TTC549 (cell line): ENCODE measurements around the gene SORCS1.

Experiments used
- FAIRE-seq: peaks from 2 replicates; lab custom pipeline; 2012; peaks lifted over from hg19 to GRCh38; lab: Jason Lieb, UNC

SORCS1 gene

DNA sequence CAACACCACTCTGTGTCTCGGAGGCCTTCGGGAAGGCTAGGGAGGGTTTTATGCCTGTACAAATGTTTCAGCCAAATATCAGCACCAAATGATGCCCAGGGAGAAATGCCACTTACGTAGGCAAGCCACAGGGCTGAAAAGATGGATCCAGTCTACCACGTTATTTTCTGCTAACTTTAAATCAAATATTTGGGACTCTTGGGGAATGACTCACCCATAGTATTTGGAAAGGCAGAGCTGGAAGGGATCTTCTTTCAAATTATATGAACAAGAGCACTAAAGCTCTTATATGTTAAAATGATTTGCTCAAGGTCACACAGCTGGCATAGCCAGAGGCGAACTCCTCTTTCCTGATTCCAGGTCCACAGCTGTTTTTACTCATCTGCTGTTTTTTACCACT, 591.4 kb downstream of the SORCS1 start:
- FAIRE-seq = no peak

DNA sequence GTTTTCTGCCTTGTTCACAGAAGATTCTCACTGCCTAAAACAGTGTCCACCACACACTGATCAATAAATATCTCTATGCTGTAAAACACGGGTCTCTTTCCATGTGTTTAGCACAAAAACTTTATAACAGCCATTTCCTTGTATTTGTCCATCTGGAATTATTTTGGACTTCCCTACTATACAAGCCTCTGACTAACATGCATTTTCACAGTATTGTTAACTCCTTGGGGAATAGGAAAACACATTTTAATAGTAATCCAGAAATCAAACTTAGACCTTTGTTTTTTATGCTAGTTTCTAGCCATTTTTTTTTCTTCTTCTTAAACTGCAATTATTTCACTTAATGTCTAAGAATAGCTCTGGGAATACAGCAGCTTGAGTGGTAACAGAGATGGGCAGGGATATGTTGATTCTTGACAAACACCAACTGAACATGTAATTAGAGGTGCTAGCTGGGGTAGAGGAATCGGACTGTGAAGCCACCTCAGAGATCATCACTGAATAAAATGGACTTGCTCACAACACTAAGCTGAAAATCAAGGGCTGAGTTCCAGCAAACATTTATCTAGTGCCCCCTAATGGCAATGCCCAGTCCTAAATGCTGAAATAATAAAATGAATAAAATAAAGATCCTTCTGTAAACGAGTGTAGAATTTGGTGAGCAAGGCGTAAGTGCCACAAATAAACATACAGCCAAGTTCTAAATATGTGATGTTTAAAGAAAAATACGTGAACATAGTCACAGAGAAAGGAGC, 593.1 kb downstream of the SORCS1 start:
- no peak for FAIRE-seq

DNA sequence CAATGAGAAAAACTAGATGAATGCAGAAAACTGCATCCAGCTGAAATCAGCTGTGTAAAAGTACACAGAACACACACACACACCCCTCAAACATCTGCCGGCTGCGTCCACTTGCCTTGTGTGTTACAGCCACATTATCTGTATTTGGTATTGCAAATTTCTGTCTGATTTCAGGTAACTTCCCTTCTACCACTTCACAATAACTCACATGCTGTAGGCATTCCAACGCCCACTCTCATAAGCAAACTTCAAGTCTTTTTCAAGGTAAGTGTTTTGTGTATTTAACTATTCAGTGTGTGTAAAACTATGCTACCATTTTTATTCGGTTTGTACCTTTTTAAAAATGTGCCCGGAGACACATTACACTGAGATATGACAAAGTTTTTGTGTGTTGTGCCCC, 594.2 kb downstream of the SORCS1 start:
- no peak for FAIRE-seq

DNA sequence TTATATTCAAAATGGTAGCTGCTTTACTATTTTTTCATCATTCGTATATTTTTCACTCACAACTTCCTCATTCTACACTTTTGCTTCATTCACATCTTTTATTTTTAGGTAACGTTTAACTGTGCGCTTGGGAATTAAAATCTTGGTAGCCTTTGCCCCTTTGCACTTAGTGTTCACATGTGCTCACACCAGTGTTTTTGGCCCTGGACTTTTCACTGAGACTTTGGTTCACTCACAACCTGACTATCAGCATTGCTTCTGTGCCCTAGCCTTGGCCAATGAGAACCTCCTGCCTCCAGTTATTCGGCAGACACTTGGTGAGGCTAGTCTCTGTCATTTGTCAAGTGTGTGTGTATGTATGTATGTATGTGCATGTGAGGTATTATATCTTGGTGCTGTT, 596.9 kb downstream of the SORCS1 start:
- FAIRE-seq = no peak

GRCh38 chr10:106566873-106567272, 597.6 kb downstream of the SORCS1 start:
- FAIRE-seq = no peak

DNA sequence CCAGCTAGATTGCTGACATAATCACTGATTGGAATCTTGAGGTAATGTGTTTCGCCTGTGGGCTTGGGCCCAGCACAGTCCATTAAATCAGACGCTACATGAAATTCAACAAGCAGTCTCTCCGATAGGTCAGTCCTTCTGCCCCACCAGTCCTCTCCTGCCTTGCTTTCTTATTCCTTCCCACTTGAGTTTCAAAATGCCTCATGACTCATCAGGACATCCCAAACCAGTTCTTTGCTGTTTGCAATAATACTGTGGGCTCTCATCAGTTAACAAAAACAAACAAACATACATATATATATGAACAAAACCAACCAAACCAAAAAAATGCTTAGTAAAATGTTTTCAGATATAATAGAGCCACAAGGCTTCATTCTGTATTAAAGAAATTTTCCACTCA, 599.0 kb downstream of the SORCS1 start:
- FAIRE-seq = no peak

DNA sequence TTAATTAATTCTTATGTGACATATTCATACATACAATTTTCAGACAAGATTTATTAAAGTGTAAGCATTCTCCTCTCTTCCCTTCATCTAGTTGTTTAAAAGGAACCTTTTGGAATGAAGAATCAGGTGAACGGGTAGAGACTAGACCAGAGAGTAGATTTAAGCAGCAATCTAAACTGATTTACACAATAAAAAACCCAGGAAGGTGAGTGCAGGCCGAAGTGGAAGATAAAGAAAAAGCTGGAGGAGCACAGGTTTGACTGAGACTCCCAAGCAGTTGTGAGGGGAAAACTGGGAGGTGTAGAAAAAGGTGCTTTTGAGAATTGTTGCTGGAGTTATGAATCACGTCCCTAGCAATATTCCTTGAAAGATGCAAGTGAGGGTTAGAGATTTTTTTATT, 601.1 kb downstream of the SORCS1 start:
- FAIRE-seq = no peak

GRCh38 chr10:106560925-106561640, 603.4 kb downstream of the SORCS1 start:
- FAIRE-seq = no peak

DNA sequence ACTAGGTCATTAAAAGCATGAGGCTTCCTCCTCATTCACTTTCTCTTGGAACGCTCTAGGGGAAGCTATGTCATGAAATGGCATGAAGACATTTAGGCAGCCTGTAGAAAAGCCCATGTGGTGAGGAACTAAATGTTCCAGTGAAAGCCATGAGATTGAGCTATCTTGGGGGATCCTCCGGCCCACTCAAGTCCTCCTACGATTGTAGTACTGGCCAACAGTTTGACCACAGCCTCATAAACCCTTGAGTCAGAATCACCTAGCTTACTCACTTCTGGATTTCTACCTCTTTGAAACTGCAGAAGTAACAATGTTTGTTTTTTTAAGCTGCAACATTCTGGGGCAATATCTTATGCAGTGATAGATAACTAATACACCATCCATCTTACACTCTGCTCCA, 605.1 kb downstream of the SORCS1 start:
- FAIRE-seq = no peak

- no peak for FAIRE-seq
These were observed 606.4 kb downstream of the SORCS1 start for GRCh38 chr10:106557951-106558733.

DNA sequence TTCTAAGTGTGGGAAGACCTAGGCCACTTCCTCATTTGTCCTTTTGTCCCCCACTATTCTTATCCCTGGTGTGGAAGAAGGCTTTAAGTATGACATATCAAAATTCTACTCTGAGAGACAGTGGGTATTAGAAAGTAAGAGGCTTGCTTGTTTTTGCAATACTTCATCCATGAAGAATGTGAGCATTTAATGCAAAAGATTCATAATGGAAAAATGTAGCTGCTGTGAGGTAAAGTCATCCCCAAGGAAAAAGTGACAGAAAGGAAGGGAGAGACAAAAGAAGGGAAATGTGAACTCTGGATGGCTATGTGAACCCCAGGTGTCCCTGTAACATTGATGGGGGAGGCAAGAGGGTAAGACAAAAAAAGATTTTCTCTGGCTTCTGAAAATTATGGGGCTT, 607.5 kb downstream of the SORCS1 start:
- FAIRE-seq = no peak

DNA sequence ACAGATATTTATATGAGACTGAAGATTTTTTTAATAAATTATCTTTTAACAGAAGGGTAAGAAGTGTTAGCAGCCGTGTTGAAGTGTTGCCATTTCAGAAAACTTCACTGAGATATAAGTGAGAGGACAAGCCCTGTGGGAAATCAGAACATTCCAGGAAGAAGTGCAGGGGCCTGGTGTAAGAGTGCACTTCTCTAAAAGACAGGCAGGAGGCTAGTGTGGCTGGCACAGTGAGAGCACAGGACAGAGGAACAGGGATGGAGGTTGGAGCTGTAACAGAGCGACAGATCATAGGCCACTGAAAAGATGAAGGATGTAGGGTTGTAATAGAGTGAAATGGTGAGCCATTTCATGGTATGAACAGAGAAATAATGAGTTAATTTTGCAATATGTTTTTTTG, 608.9 kb downstream of the SORCS1 start:
- FAIRE-seq = no peak

DNA sequence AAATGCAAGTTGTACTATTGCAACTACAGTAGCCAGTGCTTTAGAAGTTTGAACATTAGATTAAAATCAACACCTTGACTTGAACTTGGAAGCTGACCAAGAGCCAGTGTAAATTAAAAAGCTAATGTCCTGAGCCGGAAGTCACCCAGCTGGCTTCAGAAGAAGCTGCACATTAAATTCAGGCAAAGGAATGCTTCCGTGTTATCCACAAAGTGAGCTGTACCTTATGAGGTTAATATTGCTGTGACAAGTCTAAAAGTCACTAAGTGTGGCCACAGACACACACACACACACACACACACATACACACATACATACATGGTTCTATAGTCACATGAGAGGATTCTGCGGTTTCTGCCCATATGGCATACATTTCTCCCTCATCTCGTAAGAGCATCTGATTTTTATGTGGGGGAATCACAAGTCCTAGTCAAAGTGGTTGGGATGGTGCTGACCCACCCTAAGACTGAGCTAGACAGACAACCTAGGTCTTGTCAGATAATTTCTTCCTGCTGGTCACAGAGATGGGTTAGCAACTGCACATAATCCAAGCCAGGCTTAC, 612.9 kb downstream of the SORCS1 start:
- no peak for FAIRE-seq

- no peak for FAIRE-seq
These were observed 615.7 kb downstream of the SORCS1 start for GRCh38 chr10:106548832-106549231.

DNA sequence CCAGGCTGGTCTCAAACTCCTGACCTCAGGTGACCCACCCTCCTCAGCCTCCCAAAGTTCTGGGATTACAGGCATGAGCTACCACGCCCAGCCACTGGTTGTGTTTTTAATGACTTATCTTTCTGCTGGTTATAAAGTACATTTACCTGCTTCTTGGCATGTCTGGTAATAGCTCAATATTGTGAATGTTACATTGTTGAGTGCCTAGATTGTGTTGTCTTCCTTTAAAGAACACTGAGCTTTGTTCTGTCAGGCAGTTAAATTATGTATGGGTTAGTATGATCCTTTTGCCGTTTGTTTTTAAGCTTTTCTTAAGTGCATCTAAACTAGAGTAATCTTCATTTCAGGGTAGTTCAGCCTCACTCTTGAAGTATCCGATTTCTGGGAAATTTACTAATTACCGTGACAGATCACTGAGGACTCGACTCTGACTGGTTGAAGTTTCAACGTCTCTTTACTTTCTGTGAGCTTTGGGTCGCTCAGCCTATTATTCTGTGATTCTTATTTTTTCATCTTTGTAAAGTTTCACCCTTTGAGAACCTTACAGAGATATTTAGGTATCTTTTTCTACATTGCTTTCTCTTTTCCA, 617.4 kb downstream of the SORCS1 start:
- FAIRE-seq = no peak

DNA sequence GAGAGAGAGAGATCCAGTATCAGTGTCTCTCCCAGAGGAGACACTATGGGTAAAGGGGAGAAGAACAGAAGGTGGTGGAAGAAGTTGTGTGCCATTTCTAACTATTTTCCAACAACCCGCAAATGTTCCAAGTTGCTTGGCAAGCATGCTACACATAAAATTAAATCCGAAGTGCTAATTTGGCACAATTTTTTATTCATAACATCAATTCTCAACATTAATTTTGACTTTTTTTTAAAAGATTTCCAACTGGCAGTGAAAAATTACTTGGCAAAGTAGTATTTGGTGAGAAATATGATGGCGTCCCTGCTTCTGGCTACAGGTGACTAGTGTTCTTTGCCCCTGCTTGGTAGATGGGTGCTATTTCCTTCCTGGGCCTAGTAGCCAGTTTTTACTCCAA, 622.0 kb downstream of the SORCS1 start:
- no peak for FAIRE-seq

GRCh38 chr10:106540645-106541044, 623.9 kb downstream of the SORCS1 start:
- FAIRE-seq = no peak

- FAIRE-seq = no peak
These were observed 626.6 kb downstream of the SORCS1 start for GRCh38 chr10:106537866-106538265.

DNA sequence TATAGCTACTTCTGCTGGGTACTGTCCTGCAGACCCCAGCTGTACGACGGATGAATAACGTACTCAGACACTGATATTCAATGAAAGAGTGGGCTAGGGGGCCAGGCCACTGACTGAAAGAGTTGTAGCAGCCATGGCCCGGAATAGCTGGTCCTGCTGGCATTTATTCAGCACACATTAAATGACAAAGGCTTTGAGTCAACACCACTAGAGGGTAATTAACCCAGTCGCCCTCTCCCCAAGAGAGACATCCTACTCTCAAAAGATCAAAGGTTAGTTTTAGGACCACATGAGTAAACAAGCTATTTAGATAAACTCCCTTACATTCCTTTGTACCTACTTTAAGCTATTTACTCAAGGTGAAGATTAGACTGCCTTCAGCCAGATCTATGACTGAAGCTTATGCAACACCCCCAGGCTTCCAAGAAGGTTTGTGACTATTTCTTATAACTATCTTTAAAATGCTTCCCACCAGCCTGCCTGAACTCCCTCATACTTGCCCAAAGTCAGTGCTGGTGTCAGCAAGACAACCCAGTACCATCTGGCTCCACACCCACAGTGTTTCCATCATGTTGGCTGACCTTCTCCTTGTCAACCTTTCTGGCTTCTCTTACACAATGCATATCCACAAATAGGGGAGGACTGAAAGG, 629.1 kb downstream of the SORCS1 start:
- FAIRE-seq = no peak

GRCh38 chr10:106534441-106534840, 630.1 kb downstream of the SORCS1 start:
- no peak for FAIRE-seq

GRCh38 chr10:106528702-106529101, 635.8 kb downstream of the SORCS1 start:
- FAIRE-seq = no peak

DNA sequence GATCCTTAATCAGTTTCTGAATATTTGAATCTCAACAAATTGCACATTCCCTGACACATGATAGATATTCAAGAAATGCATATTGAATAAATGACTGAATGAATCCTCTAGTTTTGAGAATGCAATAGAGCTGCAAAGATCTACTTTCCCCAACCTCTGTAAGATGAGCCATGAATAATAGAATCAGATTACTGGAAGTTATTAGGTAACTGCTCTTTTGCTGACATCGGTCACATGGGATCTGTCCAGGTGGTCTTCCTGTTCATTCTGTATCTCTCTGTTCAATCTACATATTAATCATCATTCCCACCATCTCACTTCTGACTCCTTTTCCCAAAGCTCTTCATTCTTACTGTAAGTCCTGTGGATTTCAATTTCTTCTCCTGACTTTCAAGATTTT, 638.7 kb downstream of the SORCS1 start:
- no peak for FAIRE-seq
